GM12892 (cell line): Measurements from ENCODE around the gene MARCHF4.

Source experiments
- POLR2A ChIP-seq: IDR thresholded peaks from 2 replicates; pipeline ENCODE4 v1.6.1; 2011; ENCODE audit warnings: low read depth, low read length, control low read depth
- TAF1 ChIP-seq: IDR thresholded peaks from 2 replicates; pipeline ENCODE4 v1.6.1; 2011; ENCODE audit warnings: low read depth, mild to moderate bottlenecking, control low read depth, low read length, borderline replicate concordance

DNA sequence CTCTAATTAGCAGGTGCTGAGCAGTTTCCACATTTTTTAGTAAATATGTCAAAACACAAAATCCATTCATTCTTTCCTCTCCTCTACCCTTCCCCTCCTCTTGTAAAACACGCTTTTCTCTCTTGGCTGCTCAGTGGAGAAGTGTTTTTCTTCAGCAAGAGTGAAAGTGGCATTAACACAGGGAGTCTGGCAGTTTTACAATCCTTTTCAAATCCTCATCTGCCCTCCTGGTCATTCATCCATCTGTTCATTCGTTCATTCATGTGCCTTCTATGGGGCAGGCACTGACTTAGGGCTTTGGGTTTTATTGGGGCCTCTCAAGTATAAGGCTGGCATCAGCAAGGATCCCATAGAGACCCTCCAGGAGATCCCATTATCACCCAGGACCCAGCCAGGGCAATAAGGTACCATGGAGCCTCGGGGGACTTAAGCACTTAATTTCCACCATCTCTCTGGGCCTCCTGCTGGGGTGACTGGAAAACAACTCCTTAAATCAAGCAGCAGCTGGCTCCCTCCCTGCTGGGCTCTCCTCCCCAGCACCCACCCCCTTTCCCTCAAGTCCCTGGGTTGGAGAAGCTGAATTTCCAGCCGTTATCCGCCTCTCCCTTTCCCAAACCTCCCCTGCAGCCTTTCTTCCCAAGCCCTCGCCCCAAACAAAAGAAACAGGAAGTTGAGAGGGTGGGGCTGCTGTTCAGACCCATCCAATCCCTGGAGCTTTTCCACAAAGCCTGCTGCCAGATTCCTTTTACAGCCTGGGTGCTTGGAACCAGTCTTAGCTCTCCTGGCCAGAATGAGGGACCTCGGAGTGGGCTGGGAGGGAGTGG, 32.6 kb downstream of the MARCHF4 start:
- TF ChIP-seq POLR2A: no peak
- no peak for TF ChIP-seq TAF1
